Epithelial cell of esophagus (primary cell): ENCODE data around the gene PDGFB.

Experiments
- DNase-seq: peaks from one replicate; pipeline ENCODE4 v3.0.0; 2010; ENCODE audit warnings: low read depth
- H3K4me3 ChIP-seq: 2 replicates; pipeline ENCODE4 v1.5.1; 2011; ENCODE audit warnings: mild to moderate bottlenecking, low read length, control low read depth
- CTCF ChIP-seq: IDR thresholded peaks from 2 replicates; pipeline ENCODE4 v1.5.1; 2011; ENCODE audit warnings: low read depth, mild to moderate bottlenecking, low read length, control low read depth, inconsistent platforms; ENCODE audit not compliant: insufficient read depth; ENCODE audit errors: missing control alignments

The PDGFB gene

DNA sequence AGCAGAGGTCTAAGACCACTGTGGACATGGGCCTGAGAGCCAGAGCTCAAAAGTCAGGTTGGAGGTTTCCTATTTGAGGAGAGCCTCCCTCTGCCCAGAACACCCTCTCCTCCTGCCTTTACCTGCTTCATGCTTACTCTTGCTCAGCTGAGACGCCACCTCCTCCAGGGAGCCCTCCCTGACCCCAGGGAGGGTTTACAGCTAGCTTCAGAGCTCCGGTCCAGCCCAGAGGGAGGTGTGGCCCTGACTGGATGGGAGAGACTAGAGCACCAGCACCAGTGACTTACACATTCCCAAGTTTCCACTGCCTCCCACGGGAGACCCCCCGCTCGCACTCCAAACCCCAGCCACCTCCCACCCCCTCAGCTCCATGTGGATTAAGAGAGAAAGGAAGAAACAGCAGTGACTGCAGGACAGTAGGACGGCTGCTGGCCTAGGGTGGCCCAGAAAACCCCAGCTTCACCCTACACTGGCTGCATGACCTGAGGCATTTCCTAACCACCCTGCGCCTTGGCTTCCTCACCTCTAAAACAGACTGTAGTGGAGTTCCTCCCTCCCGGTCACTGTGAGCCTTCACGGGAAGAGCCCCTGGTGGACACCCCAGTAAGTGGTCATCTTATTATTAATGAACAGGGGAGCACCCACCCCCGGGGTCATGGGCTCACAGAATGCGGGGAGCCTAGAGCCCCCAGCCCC is 24.5 kb upstream of the PDGFB start:
- no peak for TF ChIP-seq CTCF
- H3K4me3 ChIP-seq = no peak overlapping the region
- DNase-seq = no peak

DNA sequence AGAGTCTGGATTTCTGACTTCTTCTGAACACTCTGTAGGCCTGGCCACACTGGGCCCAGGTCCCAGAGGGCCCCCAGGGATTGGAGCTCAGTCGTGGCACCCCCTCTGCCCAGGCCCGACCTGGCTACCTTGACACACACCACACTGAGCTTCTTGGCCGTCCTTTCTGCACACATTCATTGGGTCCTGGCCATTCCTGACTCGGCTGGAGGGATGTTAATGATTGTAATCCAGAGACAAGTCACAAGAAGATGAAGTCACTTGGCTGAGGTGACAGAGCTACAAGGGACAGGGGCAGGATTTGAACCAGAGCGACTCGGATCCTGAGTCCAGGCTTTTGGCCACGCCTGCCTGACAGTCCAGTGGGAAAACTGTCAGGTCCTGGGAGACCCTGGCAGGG is 23.9 kb upstream of the PDGFB start:
- H3K4me3 ChIP-seq = no peak overlapping the region
- TF ChIP-seq CTCF = no peak
- DNase-seq = no peak

DNA sequence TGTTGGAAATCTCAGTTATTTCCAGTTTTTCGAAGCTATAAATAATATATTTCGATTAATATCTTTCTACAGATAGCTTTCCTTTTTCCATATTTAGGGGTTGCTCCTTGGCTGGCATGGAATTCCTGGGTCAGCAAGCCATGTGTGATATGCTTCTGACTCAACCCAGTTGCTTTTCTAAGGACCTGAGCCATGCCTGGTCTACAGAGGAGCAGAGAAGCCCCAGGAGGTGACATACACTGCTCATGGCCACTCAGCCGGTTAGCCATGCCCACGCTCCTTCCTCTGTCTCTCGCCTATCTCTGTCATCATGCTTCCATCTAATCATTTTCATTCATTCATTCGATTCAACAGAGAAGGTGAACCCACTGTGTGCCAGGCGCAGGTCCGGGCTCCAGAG is 23.2 kb upstream of the PDGFB start:
- no peak overlapping the region for H3K4me3 ChIP-seq
- TF ChIP-seq CTCF = no peak
- DNase-seq = no peak

- TF ChIP-seq CTCF = no peak
- no peak for DNase-seq
- H3K4me3 ChIP-seq = no peak overlapping the region
These were observed 21.7 kb upstream of the PDGFB start for GRCh38 chr22:39266398-39267030.

DNA sequence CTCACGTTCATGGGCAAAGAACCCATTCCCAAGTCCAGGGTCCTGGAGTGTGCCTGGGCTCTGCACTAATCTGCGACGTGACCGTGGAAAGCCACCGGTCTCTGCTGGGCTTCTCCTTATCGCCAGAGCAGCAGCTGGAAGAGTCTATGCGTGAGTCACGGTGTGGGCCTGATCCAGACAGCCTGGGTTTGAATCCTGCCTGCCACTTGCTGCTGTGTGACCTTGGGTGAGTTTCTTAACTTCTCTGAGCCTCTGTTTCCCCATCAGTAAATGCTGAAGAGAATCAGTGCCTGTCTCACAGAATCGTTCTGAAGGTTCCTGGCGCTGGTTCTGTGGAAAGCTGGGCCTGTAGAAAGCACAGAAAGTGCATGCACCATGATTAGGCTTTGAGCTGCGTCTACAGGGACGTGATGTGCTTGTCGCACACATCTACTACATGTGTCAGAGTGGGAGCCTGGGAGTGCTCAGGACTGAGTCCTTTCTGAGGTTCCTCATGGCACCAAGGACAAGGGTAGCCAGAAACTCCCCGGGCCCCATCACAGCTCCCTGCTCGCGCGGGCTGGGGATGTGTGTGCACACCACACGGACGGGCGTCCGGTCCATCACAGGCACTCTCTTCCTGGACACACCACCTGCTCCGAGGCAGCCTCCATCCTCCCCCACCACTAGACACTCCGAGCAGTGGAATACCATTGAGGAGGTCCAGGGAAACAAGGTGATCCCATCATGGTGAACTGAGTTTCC is 20.5 kb upstream of the PDGFB start:
- no peak for DNase-seq
- no peak for TF ChIP-seq CTCF
- H3K4me3 ChIP-seq = no peak overlapping the region

DNA sequence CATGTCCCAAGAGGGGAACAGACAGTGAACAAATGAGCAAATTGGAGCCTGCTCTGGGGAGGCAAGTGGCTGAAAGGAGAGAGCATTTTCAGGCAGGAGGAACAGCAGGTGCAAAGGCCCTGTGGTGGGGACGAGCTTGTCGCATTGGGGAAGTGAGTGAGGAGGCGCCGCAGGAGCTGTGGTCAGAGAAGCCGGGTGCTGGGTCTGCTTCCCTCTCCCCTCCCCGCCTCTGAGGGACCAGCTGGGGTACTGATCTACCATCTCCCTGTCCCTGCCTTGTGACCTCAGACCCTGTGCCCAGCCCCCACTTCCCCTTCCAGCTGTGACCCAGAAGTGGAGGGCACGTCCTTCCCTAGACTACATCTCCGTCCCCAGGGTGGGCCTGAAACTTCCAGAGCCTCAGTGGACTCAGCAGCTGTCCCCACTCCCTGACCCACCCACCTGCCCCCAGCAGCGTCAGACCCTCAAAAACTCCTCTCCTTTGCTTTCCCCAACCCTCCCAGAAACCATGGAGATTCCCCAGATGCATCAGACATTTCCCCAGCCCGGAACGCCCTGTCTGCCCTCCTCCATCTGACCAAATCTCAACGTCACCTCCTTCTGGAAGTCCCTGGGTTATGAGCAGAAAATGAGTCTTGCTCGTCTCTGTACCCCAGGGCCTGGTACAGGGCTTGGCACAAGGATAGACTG is 19.7 kb upstream of the PDGFB start:
- no peak overlapping the region for H3K4me3 ChIP-seq
- no peak for TF ChIP-seq CTCF
- no peak for DNase-seq
